ENCODE data around the gene SLC17A2.
A peak's percentile ranks its signal among the peaks of the same experiment; 100 is the strongest.

SLC17A2 gene

GRCh38 chr6:25930532-25931410 is at the start of gene SLC17A2:
Gene SLC17A2 (minus strand): TSS chr6:25930691. CDS start chr6:25925796, 4,895 bp downstream.
- DNase-seq, result no peak

DNA sequence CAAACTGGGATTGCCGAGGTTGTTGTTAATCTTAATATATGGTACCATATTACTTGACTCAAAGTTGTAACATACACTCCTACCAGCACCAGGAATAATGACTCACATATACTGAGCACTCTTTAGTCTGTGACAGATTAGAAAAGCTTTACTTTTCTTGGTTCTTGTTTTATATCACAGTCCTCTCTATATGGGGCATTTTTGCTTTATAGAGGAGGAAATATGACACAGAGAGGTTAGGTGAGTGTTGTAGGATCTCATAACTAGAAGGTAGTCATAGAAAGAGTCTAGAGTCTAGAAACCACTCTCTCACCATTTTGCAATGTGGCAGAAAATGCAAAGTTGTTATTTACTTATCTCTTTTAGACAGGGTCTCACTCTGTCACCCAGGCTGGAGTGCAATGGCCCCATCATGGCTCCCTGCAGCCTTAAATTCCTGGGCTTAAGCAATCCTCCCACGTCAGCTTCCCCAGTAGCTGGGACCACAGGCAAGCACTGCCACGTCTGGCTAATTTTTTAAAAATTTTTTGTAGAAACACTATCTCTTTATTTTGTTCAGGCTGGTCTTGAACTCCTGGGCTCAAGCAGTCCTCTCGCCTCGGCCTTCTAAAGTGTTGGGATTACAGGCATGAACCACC is 45.6 kb upstream of the SLC17A2 start:
- DNase-seq, result no peak

DNA sequence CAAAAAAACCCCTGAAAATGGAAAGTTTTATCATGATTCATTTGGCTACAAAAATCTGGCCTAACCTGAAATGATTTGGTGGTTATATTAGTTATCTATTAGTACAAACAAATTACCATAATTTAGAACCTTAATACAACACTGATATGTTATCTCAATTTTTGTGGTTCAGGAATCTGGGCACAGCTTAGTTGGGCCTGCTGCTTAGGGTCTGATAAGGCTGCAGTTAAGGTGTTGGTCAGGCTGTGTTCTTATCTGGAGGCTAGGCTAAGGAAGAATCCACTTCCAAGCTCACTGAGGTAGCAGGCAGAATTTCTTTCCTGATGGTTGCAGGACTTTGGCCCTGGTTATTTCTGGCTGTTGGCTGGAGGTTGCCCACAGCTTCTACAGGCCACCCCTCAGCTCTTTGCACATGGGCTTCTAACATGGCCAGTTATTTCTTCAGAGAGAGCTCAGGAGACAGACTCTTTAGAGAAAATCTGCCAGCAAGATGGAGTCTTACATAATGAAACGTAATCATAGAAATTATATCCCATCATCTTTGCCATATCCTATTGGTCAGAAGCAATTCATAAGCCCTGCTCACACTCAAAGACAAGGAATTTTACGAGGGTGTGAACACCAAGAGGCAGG is 43.5 kb upstream of the SLC17A2 start:
- no peak for DNase-seq

- no peak for DNase-seq
Measured at GRCh38 chr6:25972902-25973301, 42.4 kb upstream of the SLC17A2 start.

DNA sequence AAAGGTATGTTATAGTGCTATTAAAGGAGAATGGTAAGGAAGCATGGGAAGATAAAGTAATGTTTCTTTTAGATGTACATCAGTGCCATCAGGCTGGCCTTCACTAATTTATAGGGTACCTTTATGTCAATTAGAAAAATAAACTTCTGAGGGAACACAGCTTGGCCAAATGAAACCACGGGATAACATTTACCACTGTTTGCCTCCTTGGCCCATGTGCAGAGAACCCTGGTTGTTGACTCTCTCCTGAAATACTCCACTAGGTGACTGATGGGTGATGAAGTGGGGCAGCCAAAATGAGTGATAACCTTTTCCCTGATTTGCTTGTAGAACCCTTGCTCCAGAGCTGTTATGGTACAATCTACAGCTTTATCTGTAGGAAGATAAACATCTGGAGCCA is 41.6 kb upstream of the SLC17A2 start:
- no peak for DNase-seq

DNA sequence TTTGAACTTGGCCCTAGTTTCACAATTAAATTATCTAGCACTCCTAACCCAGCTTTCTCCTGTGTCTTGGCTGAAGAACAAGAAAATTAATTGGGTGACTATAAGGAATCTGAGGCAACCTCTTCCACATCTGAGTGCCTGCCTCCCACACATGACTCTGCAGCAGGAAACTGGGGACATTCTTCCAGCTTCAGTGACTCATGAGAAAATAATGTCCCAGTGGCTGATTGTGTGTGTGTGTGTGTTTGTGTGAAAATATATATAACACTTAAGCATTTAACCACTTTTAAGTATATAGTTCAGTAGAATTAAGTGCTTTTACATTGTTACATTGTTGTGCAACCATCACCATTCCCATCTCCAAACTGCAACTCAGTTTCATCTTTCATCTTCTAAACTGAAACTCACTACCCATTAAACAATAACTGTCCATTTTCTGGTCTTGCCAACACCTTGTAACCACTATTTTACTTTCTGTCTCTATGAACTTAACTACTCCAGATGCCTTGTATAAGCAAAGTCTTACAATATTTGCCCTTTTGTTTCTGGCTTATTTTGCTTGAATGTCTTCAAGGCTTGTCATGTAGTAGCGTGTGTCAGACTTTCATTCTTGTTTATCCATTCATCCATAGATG is 40.8 kb upstream of the SLC17A2 start:
- no peak for DNase-seq

DNA sequence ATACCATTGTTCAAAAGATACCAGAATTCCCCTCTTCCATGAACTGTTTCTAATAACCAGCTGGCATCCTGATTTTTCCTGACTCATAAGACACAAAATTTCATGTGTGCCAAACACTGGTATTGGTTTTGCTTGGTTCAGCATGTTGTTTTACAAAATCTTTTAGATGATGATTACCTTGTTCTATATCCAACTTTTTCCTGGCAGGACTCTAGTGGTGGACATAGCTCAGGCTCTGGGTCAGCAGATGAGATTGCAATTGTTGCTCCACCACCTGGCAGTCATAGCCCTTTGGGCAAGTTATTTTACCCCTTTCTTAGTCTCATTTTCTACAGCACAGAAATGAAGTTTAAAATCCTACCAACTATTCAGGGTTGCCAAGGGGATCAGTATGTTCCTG is 38.3 kb upstream of the SLC17A2 start:
- DNase-seq, result no peak

DNA sequence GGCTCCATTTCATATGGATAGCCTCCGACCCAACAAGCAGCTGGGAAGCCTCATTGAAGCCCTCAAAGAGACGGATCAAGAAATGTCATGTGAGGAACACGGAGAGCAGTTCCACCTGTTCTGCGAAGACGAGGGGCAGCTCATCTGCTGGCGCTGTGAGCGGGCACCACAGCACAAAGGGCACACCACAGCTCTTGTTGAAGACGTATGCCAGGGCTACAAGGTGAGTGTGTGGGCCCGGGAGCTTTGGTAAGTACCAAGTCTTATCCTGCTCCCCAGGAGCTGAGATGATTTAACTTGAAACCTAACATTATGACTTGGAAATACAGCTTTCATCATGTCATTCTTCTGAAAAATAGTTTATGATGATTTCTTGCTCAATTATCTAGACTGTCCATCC is 36.2 kb upstream of the SLC17A2 start:
- no peak for DNase-seq

DNA sequence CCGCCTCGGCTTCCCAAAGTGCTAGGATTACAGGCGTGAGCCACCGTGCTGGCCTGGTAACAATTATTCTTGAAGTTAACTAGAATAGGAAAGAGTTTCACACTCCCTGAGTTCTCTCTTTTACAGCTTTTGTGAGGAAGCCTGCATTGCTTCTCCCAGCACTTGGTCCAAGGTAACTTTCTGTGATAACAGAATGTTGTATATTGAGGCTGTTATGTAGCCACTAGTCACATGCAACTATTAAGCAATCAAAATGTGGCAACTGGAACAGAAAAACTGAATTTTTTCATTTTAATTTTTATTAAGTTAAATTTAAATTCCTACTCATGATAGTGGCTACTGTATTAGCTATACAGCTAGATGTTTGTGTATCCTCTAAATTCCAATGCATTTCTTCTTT is 34.6 kb upstream of the SLC17A2 start:
- DNase-seq, result no peak

- DNase-seq, result no peak
Measured at GRCh38 chr6:25963426-25964123, 33.1 kb upstream of the SLC17A2 start.

GRCh38 chr6:25962149-25963127 is 31.9 kb upstream of the SLC17A2 start, which contains the start of gene TRIM38:
Gene TRIM38 (plus strand): TSS chr6:25962802. CDS start chr6:25966523, 3,721 bp downstream.
- peak; percentile 38 for DNase-seq

DNA sequence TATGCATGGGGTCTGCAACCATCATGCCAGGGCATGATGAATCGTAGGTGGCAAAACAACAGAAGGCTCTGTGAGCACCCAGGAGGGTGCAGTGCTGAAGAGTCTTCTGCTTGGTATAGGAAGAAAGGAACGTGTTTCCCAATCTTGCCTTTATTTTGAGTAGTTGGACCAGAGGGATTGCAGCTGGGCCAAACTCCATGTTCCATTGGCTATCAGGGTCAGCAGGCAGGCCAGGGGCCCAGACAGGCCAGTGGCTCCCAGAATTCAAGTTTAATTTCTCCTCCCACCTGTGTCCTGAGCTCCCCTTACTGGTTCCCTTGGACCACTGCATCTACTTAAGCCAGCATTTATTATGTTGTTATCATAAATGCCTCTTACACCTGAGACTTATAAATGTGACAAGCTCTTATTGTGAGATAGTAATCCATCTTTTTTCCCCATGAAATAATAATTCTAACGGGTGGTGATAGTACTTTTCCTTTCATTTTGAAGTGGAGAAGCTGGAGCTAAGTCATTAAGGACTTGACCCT is 31.2 kb upstream of the SLC17A2 start:
- no peak for DNase-seq

DNA sequence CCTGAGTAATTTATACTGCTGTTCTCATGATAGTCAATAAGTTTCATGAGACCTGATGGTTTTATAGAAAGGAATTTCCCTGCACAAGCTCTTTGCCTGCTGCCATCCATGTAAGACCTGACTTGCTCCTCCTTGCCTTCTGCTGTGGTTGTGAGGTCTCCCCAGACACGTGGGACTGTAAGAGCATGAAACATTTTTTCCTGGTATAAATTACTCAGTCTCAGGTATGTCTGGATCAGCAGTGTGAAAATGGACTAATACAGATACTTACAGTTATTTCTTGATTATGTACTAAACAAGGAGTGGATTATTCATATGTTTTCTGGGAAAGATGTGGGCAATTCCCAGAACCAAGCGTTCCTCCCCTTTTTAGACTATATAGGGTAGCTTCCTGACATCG is 30.2 kb upstream of the SLC17A2 start:
- DNase-seq, result peak; percentile 25

- no peak for DNase-seq
Measured at GRCh38 chr6:25959890-25960536, 29.5 kb upstream of the SLC17A2 start.

GRCh38 chr6:25958700-25959162 is 28.2 kb upstream of the SLC17A2 start:
- DNase-seq, result no peak

DNA sequence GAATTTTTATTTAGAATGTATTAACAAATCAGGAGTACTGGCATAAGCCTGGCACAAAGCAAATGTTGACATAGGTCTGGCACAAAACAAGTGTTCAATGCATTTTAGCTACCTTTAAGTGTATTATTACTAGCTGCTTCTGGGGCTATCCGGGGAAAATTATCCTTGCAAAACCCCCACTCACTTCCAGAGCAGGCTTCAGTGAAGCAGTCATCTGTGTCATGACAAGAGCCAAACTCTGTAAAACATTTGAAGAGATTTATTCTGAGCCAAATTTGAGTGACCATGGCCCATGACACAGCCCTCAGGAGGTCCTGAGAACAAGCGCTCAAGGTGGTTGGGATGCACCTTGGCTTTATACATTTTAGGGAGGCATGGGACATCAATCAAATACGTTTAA is 25.7 kb upstream of the SLC17A2 start:
- no peak for DNase-seq

- DNase-seq, result no peak
Measured at GRCh38 chr6:25954756-25955155, 24.3 kb upstream of the SLC17A2 start.

GRCh38 chr6:25953733-25954132 is 23.2 kb upstream of the SLC17A2 start:
- no peak for DNase-seq

DNA sequence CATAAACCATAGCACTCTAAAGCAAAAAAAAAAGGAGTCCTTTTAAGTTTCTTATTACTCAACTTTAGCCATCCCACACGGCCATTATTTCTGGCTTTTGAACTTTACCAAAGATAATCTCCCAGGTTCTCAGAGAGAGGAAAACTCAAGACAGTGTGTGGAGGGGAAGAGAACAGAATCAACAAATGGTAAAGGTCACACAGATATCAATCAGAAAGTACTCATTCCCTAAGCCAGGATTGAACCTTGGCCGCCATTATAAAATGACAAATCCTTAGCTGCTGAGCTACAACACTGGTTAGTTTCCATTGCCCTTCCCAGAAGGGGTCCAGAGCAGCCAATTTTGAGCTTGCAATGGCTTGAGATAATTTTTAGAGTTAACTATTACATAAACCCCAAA is 22.0 kb upstream of the SLC17A2 start:
- no peak for DNase-seq

- DNase-seq, result no peak
Measured at GRCh38 chr6:25951296-25952032, 21.0 kb upstream of the SLC17A2 start.
